T-cell (primary cell): ENCODE measurements around the gene CREBBP. TPM values are rescaled to one million over a fixed set of nuclear protein-coding genes. Genes with fewer than 3 reads are reported as not detected.
A peak's percentile ranks its signal among the peaks of the same experiment; 100 is the strongest.

Experiments used
- ATAC-seq, 4 experiments: fragments of 200-7000 bp in 3 of 4; fragments of 150-1000 bp in 1 of 4; cut with Tn5 transposase; replicated peaks in 1 of 4; 1 replicate in 3 of 4; 2 replicates in 1 of 4; pipeline ENCODE4 v1.10.0; 2021; ENCODE audit warnings: moderate library complexity in 3 of 4, mild to moderate bottlenecking in 2 of 4, moderate number of reproducible peaks in 1 of 4
- CTCF ChIA-PET, 2 donors: fragments of 300-600 bp; sonication (Branson Sonifier 250); formaldehyde crosslinking; loops; one replicate each; lab custom pipeline; 2022; ENCODE audit warnings: antibody characterized with exemption in 2 of 2; lab: Charles Lee
- POLR2A ChIA-PET, 2 donors: fragments of 300-600 bp; sonication (Branson Sonifier 250); formaldehyde crosslinking; loops; one replicate each; lab custom pipeline; 2022; ENCODE audit warnings: antibody characterized with exemption in 2 of 2; lab: Charles Lee
- DNase-seq, 35 experiments: peaks; one replicate each; pipeline versions ENCODE4 v3.0.0 to v3.0.0-alpha.2; 2013 to 2023
- H3K27ac ChIP-seq: one replicate; pipeline ENCODE4 v1.5.1; 2013; ENCODE audit warnings: low read length
- H3K27me3 ChIP-seq, 2 experiments: replicated peaks in 1 of 2; 1 replicate in 1 of 2; 2 replicates in 1 of 2; pipeline versions ENCODE4 v1.6.1 to v1.7.0; 2013; ENCODE audit warnings: low read length in 1 of 2, mixed read lengths in 1 of 2; ENCODE audit not compliant: control insufficient read depth in 2 of 2, insufficient read depth in 2 of 2; ENCODE audit errors: extremely low read depth in 1 of 2
- H3K36me3 ChIP-seq, 2 donors: 1 replicate in 1 of 2; 2 replicates in 1 of 2; pipeline versions ENCODE4 v1.6.1 to v1.7.0; 2013; ENCODE audit warnings: low read length in 1 of 2; ENCODE audit not compliant: control insufficient read depth in 2 of 2, insufficient read depth in 1 of 2; ENCODE audit errors: extremely low read depth in 1 of 2
- H3K4me1 ChIP-seq, 2 experiments: 1 replicate in 1 of 2; 2 replicates in 1 of 2; pipeline versions ENCODE4 v1.6.1 to v1.7.0; 2013; ENCODE audit warnings: low read length in 2 of 2, mixed read lengths in 1 of 2; ENCODE audit not compliant: insufficient read depth in 2 of 2, control insufficient read depth in 1 of 2; ENCODE audit errors: extremely low read depth in 1 of 2
- H3K4me3 ChIP-seq, 2 donors: 1 replicate in 1 of 2; 2 replicates in 1 of 2; pipeline versions ENCODE4 v1.5.1 to v1.7.0; 2013; ENCODE audit warnings: mild to moderate bottlenecking in 2 of 2, low read length in 1 of 2, moderate library complexity in 1 of 2; ENCODE audit not compliant: control insufficient read depth in 1 of 2; ENCODE audit errors: extremely low read depth in 1 of 2
- H3K9me3 ChIP-seq: 2 replicates; pipeline ENCODE4 v1.7.0; 2013
- H3K27ac Mint-ChIP-seq, 2 donors: one replicate each; pipeline ENCODE4 v1.8.0; 2020 to 2021; ENCODE audit warnings: mild to moderate bottlenecking in 2 of 2, mixed read lengths in 2 of 2
- H3K27me3 Mint-ChIP-seq, 2 donors: one replicate each; pipeline ENCODE4 v1.8.0; 2021 to 2022; ENCODE audit warnings: mixed read lengths in 2 of 2
- H3K36me3 Mint-ChIP-seq: one replicate; pipeline ENCODE4 v1.8.0; 2021; ENCODE audit warnings: mixed read lengths
- H3K4me1 Mint-ChIP-seq, 3 donors: one replicate each; pipeline ENCODE4 v1.8.0; 2020 to 2022; ENCODE audit warnings: mixed read lengths in 3 of 3, mild to moderate bottlenecking in 1 of 3
- H3K4me3 Mint-ChIP-seq, 3 donors: one replicate each; pipeline ENCODE4 v1.8.0; 2020 to 2022; ENCODE audit warnings: mild to moderate bottlenecking in 3 of 3, mixed read lengths in 3 of 3, moderate library complexity in 3 of 3
- H3K9me3 Mint-ChIP-seq, 3 donors: one replicate each; pipeline ENCODE4 v1.8.0; 2020 to 2022; ENCODE audit warnings: mixed read lengths in 3 of 3
- WGBS: methylation state at CpG from one replicate; pipeline ENCODE4 v1.1.5; 2013; ENCODE audit warnings: missing lambda C conversion rate; ENCODE audit not compliant: insufficient coverage; 5-methylcytosine and 5-hydroxymethylcytosine counted together
- total RNA-seq, 35 experiments: library from RNA in 6 of 35; stranded (reverse) in 6 of 35; fragments of 120-200 nt in 1 of 35; gene quantifications; one replicate each; pipeline versions ENCODE4 v1.2.1 to v1.2.4 and lab custom pipeline; 2013 to 2026

CREBBP gene
- total RNA-seq, 5 donors from 2014 or later (not counting 1 experiment from before 2014, with no cell fraction given), result 114 to 183 (median 127) TPM

- H3K4me3 ChIP-seq, result peak overlapping the region in 1 of 2 donors; percentile 44
- DNase-seq (no peak), ATAC-seq (peak in 3 of 4 experiments; percentile 31 to 49 (median 38))
- H3K9me3 ChIP-seq, result no peaks in the 10 kb centered on the region
- H3K4me1 ChIP-seq, result peaks cover 67 to 79% of the 10 kb centered on the region in 2 experiments
- Mint-ChIP-seq H3K9me3 (no peaks in the 10 kb centered on the region), H3K4me3 (peak overlapping the region; percentile 54 to 76 (median 58)), H3K27ac (peak overlapping the region; percentile 42 to 53), H3K27me3 (no peaks in the 10 kb centered on the region), H3K36me3 (no peaks in the 10 kb centered on the region), H3K4me1 (peaks cover 96 to 99% (median 97%) of the 10 kb centered on the region in 3 donors)
- H3K27me3 ChIP-seq, result no peaks in the 10 kb centered on the region
- ChIA-PET CTCF (interaction anchor here in 1 of 2 donors (0.6 kb wide), 1 partner anchor 23 kb away, joined by 3 read pairs; no protein-coding TSS in a partner anchor), POLR2A (interaction anchor here in 1 of 2 donors (0.6 kb wide), 2 partner anchors 23 to 32 kb away, joined by 3 to 6 read pairs; no protein-coding TSS in a partner anchor)
- H3K36me3 ChIP-seq, result no peaks in the 10 kb centered on the region
- H3K27ac ChIP-seq, result no peak overlapping the region
- WGBS, result 88% methylated on average over 4 of the region's 11 CpGs
These were observed 58.0 kb downstream of the CREBBP start for GRCh38 chr16:3822366-3823045.

DNA sequence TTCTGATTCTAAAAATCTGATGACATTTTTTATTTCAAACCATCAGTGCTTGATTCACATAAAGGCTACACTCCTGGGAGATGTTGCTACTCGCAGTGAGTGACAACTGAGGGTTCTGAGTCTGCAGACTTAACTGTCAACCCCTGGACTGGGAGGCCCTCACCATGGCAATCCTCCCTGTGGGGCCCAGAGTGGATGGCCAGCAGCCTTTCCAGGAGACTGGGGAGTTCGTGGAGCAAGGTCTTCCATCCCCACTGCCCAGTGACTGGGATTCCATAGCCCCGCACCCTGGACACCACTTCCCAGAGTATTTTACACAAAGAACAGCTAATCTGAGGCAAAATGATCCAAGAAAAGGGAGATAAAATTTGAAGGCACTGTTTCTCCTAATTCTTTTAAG is 59.3 kb downstream of the CREBBP start:
- Mint-ChIP-seq H3K4me3 (peak overlapping the region in 1 of 3 donors; percentile 76), H3K27me3 (no peaks in the 10 kb centered on the region), H3K27ac (no peak overlapping the region), H3K36me3 (no peaks in the 10 kb centered on the region), H3K4me1 (peaks cover 99 to 100% (median 99%) of the 10 kb centered on the region in 3 donors), H3K9me3 (no peaks in the 10 kb centered on the region)
- 100% methylated on average over 1 of the region's 3 CpGs for WGBS
- no peaks in the 10 kb centered on the region for H3K36me3 ChIP-seq
- ATAC-seq, result no peak
- H3K4me1 ChIP-seq, result peaks cover 68 to 83% of the 10 kb centered on the region in 2 experiments
- no peak for DNase-seq
- no peak overlapping the region for H3K4me3 ChIP-seq
- H3K27ac ChIP-seq, result no peak overlapping the region
- ChIA-PET CTCF (interaction anchor here in 1 of 2 donors (0.6 kb wide), 1 partner anchor 57 kb away, joined by 3 read pairs; no protein-coding TSS in a partner anchor), POLR2A (no interaction called here)
- no peaks in the 10 kb centered on the region for H3K27me3 ChIP-seq
- no peaks in the 10 kb centered on the region for H3K9me3 ChIP-seq

DNA sequence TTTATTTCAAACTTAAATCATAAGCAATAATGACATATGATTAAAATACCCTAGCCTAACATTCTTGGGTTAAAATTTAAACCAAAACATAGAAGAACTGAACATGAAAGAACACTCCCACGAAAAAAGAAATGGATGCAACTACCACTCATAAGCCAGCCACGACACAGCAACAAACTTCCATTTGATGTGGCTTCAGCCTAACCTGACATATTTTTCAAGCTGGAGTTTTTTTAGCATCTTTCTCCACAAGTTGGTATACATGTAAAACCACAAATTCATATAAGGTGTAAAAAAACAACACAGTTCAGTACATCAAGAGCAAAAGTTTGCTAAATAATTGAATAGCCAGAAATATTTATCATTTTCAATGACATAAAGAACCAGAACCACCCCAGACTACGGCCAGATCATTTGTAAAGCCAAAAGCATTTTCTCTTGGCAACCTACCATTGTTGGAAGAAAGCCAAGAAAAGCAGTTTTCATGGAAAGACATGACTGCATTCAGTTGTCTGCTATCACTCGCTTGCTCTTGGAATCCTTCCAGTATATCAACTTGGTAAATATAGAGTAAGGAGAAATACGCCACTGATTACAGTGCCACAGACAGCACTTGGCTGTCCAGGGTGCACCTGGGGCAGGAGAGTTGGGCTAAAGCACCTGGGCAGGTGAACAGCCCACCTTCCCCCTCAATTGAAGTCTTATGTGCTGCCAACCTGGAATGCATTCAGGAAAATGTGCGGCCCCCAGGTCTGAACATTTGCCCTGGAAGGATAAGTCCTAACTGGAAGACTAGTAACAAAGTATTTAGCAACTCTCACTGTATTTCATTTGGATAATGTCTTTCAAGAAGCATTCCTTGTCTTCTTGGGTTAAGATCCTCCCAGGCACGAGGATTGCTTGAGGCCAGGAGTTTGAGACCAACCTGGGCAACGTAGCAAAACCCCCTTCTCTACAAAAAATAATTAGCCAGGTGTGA is 60.5 kb downstream of the CREBBP start:
- DNase-seq (peak in 13 of 35 experiments; percentile 8 to 65 (median 20)), ATAC-seq (peak in 3 of 4 experiments; percentile 29 to 68 (median 43))
- 36% methylated on average over 2 of the region's 8 CpGs for WGBS
- Mint-ChIP-seq H3K27me3 (no peaks in the 10 kb centered on the region), H3K4me3 (peak overlapping the region in 2 of 3 donors; percentile 48 to 65), H3K27ac (no peak overlapping the region), H3K4me1 (peaks cover 92 to 94% (median 94%) of the 10 kb centered on the region in 3 donors), H3K9me3 (no peaks in the 10 kb centered on the region), H3K36me3 (no peaks in the 10 kb centered on the region)
- Histone ChIP-seq H3K4me1 (peaks cover 58 to 78% of the 10 kb centered on the region in 2 experiments), H3K36me3 (no peaks in the 10 kb centered on the region), H3K4me3 (no peak overlapping the region), H3K9me3 (no peaks in the 10 kb centered on the region), H3K27ac (no peak overlapping the region), H3K27me3 (no peaks in the 10 kb centered on the region)
- CTCF ChIA-PET, result interaction anchor here in 1 of 2 donors (0.6 kb wide), 1 partner anchor 745 kb away, joined by 5 read pairs; no protein-coding TSS in a partner anchor
- POLR2A ChIA-PET, result interaction anchor here (0.7 to 0.9 kb wide), 2 partner anchors 46 to 252 kb away, joined by 3 read pairs; no protein-coding TSS in a partner anchor

DNA sequence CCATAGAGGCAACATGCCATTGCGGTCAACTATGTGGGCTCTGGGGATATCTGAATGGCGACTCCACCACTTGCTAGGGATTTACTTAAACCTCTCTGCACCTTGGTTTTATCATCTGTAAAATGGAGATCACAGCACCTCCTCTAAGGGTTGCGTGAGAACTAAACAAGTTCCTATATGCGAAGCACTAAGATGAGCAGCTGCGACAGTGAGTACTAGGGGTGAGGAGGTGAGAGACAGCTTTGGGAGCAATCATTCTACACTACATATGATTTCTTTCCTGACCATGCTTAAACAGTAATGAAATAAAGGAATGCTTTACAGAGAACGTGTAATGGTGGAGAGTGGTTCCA is 61.4 kb downstream of the CREBBP start:
- H3K9me3 Mint-ChIP-seq, result no peaks in the 10 kb centered on the region
- no peak overlapping the region for H3K27ac Mint-ChIP-seq
- POLR2A ChIA-PET, result interaction anchor here (0.7 to 0.9 kb wide), 2 partner anchors 47 to 251 kb away, joined by 3 read pairs; no protein-coding TSS in a partner anchor
- WGBS, result no CpG with 5 or more reads among the region's 6 CpGs
- Histone ChIP-seq H3K4me1 (peaks cover 51 to 77% of the 10 kb centered on the region in 2 experiments), H3K27me3 (no peaks in the 10 kb centered on the region), H3K4me3 (peak overlapping the region in 1 of 2 donors; percentile 27), H3K9me3 (no peaks in the 10 kb centered on the region), H3K27ac (no peak overlapping the region), H3K36me3 (no peaks in the 10 kb centered on the region)
- no peaks in the 10 kb centered on the region for H3K27me3 Mint-ChIP-seq
- ATAC-seq (peak in 1 of 4 experiments; percentile 38), DNase-seq (peak in 1 of 35 experiments; percentile 34)
- no peaks in the 10 kb centered on the region for H3K36me3 Mint-ChIP-seq
- CTCF ChIA-PET, result no interaction called here
- H3K4me3 Mint-ChIP-seq, result peak overlapping the region; percentile 35 to 65 (median 48)
- peaks cover 92 to 94% (median 94%) of the 10 kb centered on the region in 3 donors for H3K4me1 Mint-ChIP-seq

GRCh38 chr16:3816326-3816725 is 64.2 kb downstream of the CREBBP start:
- Histone ChIP-seq H3K4me1 (peaks cover 28 to 62% of the 10 kb centered on the region in 2 experiments), H3K4me3 (no peak overlapping the region), H3K27ac (no peak overlapping the region), H3K27me3 (no peaks in the 10 kb centered on the region), H3K36me3 (no peaks in the 10 kb centered on the region), H3K9me3 (no peaks in the 10 kb centered on the region)
- peaks cover 84 to 90% (median 86%) of the 10 kb centered on the region in 3 donors for H3K4me1 Mint-ChIP-seq
- H3K9me3 Mint-ChIP-seq, result no peaks in the 10 kb centered on the region
- ChIA-PET CTCF (no interaction called here), POLR2A (no interaction called here)
- H3K36me3 Mint-ChIP-seq, result no peaks in the 10 kb centered on the region
- no peak for DNase-seq
- 100% methylated on average over 1 of the region's 3 CpGs for WGBS
- H3K4me3 Mint-ChIP-seq, result no peak overlapping the region
- no peaks in the 10 kb centered on the region for H3K27me3 Mint-ChIP-seq
- peak overlapping the region in 1 of 2 donors; percentile 63 for H3K27ac Mint-ChIP-seq
- ATAC-seq, result no peak

- no peaks in the 10 kb centered on the region for H3K9me3 ChIP-seq
- no peak for ATAC-seq
- ChIA-PET CTCF (no interaction called here), POLR2A (no interaction called here)
- peaks cover 0 to 8% of the 10 kb centered on the region in 2 donors for H3K36me3 ChIP-seq
- H3K27me3 ChIP-seq, result no peaks in the 10 kb centered on the region
- no peak overlapping the region for H3K4me3 ChIP-seq
- DNase-seq, result no peak
- Mint-ChIP-seq H3K4me3 (no peak overlapping the region), H3K9me3 (no peaks in the 10 kb centered on the region), H3K27ac (no peak overlapping the region), H3K27me3 (no peaks in the 10 kb centered on the region), H3K4me1 (peaks cover 84 to 90% (median 86%) of the 10 kb centered on the region in 3 donors), H3K36me3 (peaks cover 7% of the 10 kb centered on the region)
- peaks cover 22 to 59% of the 10 kb centered on the region in 2 experiments for H3K4me1 ChIP-seq
- no CpG with 5 or more reads among the region's 1 CpG for whole genome bisulfite sequencing
- H3K27ac ChIP-seq, result no peak overlapping the region
These were observed 65.8 kb downstream of the CREBBP start for GRCh38 chr16:3814755-3815154.
